NCI-H2081 treated with DMSO at 0.1 percent for 48 hours (cell line): ENCODE measurements around the gene IL17RD.

Source experiments
- DNase-seq: peaks from one replicate; lab custom pipeline; 2025; lab: John Stamatoyannopoulos, UW

IL17RD gene

GRCh38 chr3:57130571-57131209 lies 34.5 kb downstream of the IL17RD start:
- no peak for DNase-seq

- no peak for DNase-seq
Observed at GRCh38 chr3:57128826-57129667, 36.1 kb downstream of the IL17RD start.

DNA sequence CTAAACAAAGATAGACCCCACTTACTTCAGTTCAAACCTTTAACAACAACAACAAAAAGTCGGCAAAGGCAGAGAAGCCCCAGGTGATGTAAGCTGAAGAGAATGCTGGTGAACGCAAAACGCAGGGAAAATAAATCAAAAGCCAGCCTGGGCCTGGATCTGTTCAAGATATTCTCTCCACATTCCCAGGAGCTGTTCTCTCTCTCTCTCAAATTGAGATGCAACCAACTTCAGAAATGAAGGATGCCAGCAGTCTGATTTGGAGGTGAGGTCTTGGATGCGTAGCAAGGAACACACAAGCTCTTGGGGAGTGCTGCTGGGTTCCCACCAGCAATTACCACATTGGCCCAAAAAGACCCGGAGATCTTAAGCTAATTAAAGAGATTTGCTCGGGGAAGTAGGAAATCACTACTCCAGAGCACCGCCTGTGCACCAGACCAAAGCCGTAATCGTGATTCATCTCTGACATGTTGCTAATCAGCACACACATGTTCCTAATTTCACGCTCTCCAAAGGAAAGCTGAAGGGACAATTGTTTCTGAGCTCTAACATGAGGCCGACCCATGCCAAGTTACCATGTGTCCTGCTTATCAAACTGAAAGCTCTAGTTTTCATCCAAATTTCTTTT lies 37.1 kb downstream of the IL17RD start:
- no peak for DNase-seq

DNA sequence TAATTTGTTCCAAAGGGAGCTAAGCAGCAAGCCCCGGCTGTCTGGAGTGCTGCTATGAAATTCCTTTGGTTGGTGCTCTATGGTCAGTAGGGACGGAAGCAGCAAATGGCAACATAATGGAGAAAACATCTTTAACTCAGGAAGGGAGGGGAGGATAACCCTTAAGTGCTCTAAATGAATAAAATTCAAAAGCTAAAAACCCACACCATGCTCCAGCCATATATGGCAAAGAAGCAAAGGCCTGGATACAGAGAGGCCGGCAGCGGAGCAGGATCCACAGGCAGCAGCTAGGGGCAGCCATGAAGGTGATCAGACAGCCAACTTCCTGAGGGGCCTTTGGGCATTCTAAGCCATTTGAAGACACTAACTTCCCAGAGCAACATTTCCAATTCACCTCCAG lies 38.9 kb downstream of the IL17RD start:
- DNase-seq: no peak

DNA sequence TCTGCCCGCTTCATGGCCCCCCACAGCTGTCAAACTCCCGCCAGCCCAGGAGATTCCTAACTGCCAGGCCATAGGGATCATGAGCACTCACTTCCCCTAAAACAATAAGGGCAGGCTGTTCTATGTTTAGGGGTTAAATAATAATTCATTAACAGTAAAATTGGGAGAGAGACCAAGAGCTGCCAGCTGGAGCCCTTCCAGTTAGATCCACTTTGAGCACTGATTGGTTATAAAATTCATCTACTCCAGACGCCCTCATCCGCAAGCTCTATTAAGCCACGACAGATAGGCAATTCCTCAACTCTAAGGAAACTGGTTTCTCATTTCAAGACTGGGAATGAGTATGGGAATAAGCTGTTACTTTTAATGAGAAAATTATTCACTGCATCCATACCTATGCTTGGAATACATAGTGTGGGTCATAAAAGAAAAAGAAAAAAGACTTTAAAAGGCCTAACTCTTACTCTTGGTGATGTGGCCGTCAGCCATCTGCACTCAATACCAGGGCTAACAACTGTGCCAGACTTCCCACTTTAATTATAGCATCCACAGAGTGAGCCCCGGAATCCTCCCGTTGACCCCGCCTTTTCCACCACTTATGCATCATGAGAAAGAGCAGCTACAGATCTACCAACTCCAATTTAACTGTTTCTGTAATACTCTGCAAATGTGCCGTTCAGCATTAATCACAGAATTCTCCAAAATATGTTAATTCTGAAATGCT lies 44.5 kb downstream of the IL17RD start:
- no peak for DNase-seq

GRCh38 chr3:57120040-57120439 lies 45.1 kb downstream of the IL17RD start:
- no peak for DNase-seq

- DNase-seq: no peak
Observed at GRCh38 chr3:57118254-57118653, 46.9 kb downstream of the IL17RD start.

DNA sequence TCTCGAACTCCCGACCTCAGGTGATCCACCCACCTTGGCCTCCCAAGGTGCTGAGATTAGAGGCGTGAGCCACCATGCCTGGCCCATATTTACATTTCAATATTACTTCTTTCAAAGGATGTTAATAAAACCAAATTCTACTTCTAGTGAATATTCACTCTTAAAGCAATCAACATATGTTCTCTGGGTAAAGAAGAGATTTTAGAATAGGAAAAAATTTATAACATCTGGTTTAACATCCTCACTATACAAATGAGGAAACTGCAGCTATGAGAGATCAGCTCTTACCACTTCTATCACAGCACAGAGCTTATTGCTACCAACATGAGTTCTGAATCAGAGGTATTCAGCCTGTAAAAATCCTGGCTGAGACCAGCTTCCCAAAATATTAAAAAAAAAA lies 48.7 kb downstream of the IL17RD start:
- no peak for DNase-seq

GRCh38 chr3:57112206-57112605 lies 52.9 kb downstream of the IL17RD start:
- DNase-seq: no peak

- DNase-seq: no peak
Observed at GRCh38 chr3:57110798-57111197, 54.4 kb downstream of the IL17RD start.

DNA sequence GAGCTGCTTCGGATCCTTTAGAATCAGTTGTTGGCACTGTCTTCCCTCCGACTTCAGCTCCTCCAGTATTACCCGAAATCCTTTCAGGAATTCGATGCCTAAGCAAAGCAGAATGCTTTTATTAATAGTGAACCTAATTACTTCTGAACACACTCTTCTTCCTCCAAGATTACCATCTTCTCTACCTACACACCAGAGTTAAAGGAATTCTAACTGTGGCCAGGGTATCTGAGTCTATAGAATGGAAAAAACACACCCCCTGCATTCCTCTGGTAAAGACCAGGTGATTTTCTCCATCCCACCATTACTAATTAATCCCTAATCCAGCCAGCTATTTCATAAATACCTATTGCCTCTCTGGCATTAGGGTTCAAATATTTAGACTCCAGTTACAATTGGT lies 54.9 kb downstream of the IL17RD start:
- DNase-seq: no peak

DNA sequence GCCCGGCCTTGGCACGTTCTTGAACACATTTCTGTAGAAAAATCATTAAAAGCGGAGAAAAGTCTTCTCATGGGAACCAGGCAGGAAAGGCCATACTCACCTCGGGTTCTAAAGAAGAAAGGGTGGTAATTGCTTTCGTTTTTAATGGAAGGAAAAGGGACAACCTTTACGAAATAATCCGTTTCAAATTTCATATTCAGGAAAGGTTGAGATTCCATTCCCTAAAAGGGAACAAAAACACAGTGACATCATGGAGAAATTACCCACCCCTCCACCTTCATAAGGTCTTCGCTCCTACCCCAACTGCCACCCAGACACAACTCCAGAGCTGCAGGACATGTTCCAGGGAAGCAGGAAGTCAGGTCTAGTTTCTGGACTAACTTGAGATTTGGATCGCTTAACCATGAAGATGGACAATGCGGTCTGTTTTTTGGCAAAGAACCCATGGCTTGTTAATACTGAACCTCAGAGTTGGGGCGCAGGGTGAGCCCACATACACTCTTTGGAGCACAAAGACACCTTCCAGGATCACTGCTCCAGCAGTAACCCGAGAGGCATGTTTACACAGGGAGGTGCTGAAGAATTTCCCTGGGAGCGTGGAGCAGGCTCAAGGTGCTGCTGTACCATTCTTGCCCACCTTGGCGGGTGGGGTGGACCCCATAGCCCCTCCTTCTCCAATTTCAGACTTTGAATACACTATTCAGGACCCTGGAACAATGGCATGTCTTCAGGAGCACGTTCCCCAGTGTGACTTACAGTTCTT lies 55.5 kb downstream of the IL17RD start:
- no peak for DNase-seq

GRCh38 chr3:57108684-57109083 lies 56.5 kb downstream of the IL17RD start:
- DNase-seq: no peak

DNA sequence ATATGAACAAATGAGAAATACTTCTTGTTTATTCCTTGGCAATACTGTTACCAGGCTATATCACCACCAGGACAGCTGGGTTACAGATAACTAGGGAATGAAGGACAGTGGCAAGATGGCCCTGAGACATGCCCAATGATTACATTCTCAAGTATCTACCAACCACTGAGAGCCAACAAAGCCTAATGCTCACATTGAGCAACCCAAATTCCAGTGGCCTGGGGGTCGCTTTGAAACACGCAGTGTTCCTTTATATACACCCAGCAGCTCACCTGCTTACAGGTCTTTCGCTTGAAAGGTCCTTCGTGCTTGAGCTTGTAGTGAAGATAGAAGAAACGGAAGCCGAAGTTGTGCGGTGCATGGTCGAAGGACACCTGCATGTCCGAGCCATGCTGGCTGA lies 59.6 kb downstream of the IL17RD start:
- DNase-seq: no peak

- DNase-seq: no peak
Observed at GRCh38 chr3:57100046-57100695, 65.0 kb downstream of the IL17RD start.

DNA sequence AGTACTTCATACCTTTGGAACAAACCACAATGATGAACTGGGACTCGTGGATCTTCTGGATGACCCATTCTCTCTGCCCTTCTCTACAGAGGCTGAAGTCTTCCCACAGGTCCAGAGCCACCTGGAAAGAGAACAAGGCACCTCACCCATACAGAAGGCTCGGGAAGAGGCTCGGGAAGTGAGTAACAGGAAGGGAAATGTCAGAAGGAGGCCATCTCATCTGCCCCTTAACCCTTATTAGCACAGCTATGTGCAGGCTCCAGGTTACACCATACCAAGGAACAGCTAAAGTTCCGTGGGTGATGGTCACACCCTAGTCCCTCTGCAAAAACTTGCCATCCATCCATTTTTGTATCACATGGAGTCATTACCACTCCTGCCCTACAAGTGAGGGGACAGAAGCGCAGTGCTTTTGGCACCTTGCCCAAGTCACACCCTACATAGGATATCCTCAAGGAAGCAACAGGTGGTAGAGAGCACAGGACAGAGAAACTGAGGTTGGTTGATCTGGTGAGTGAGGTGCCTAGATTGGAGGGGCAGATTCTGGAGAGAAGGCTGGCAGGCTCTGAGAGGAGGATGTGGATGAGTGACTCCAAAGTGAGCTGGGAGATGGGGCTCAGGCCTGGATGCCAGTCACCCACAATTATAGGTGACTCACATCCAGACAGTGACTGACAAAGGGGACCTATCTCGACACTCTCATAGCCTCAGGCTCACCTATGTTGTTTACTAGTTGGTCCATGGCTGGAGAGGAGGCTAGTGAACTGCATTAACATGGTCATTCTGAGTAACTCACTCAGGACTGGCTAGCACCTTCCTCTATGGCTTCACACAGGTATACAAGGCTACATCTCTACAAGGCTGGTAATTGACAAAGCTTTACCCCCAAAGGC lies 66.5 kb downstream of the IL17RD start:
- no peak for DNase-seq

GRCh38 chr3:57097536-57097935 lies 67.6 kb downstream of the IL17RD start:
- DNase-seq: no peak

GRCh38 chr3:57095363-57095762 lies 69.8 kb downstream of the IL17RD start:
- no peak for DNase-seq

GRCh38 chr3:57094575-57094974 lies 70.6 kb downstream of the IL17RD start:
- DNase-seq: no peak

DNA sequence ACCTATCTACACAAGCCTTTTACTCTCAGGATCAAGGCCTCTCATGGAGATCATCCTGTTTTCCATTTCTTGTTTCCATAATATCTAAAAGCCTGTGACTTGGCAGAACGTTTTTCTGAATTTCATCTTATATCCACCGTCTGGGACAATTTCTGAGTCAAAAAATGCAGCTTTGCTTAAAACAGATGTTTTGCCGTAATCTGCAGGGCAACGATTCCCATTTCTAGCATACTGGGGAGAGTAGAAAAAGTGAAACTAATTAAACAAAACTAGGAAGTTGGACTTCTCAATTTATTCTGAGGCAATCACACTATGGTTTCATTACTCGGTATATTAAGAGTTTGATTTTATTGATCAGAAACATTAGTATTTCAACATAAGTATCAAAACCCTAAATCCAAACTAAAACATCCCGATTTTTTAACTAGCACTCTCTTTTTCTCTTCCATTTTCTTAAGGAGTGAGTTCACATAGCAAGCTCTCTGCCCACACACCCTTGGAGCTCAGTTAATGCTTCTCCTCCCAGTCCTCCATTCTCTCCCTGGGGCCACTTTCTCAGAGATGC lies 71.1 kb downstream of the IL17RD start:
- no peak for DNase-seq
